ENCODE measurements around the gene ARSI.

DNA sequence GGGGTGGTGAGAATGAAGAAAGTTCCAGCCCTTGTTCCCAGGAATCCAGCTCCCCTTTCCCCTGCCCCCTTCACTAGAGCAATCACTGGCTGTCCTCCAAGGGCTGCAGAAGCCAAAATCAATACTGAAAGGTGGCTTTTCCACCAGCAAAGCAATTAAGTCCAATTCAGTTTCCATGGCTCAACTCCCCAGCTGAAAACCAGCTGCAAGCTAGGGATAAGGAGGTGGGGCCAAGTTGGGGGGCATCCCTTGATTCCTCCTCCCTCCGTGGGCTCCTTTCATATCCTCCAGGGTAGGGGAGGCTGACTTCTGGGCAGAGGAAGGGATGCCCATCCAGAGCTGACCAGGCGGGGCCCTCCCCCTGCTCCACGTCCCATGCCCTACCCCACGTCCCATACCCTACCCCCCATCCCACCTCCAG lies 35.8 kb downstream of the ARSI start:
- TF ChIP-seq, protein P1, sequence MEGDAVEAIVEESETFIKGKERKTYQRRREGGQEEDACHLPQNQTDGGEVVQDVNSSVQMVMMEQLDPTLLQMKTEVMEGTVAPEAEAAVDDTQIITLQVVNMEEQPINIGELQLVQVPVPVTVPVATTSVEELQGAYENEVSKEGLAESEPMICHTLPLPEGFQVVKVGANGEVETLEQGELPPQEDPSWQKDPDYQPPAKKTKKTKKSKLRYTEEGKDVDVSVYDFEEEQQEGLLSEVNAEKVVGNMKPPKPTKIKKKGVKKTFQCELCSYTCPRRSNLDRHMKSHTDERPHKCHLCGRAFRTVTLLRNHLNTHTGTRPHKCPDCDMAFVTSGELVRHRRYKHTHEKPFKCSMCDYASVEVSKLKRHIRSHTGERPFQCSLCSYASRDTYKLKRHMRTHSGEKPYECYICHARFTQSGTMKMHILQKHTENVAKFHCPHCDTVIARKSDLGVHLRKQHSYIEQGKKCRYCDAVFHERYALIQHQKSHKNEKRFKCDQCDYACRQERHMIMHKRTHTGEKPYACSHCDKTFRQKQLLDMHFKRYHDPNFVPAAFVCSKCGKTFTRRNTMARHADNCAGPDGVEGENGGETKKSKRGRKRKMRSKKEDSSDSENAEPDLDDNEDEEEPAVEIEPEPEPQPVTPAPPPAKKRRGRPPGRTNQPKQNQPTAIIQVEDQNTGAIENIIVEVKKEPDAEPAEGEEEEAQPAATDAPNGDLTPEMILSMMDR (IDR thresholded peaks at IDR 0.05), result no peak
- TF ChIP-seq TP53 (CRISPR knock-in tag; IDR thresholded peaks at IDR 0.05) (no peak), CHD4 (IDR thresholded peaks at IDR 0.05; ENCODE audit: borderline replicate concordance) (no peak), CHD2 (IDR thresholded peaks at IDR 0.05; ENCODE audit: low read length, partially characterized antibody) (no peak)
- TF ChIP-seq, protein P2, sequence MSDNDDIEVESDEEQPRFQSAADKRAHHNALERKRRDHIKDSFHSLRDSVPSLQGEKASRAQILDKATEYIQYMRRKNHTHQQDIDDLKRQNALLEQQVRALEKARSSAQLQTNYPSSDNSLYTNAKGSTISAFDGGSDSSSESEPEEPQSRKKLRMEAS (IDR thresholded peaks at IDR 0.05), result no peak
